Tibial nerve (tissue), 3 donors: Measurements from ENCODE around the gene POLR2B.

Source experiments
- CTCF ChIP-seq, 5 experiments: fragments of 200-600 bp in 3 of 5; fragments of 450-650 bp in 2 of 5; sonication (generic) in 3 of 5; IDR thresholded peaks; one replicate each; pipeline ENCODE4 v1.5.1; 2016 to 2019; ENCODE audit warnings: antibody characterized with exemption in 5 of 5, mild to moderate bottlenecking in 3 of 5, moderate library complexity in 2 of 5
- POLR2A ChIP-seq, 2 donors: fragments of 450-650 bp; IDR thresholded peaks; one replicate each; pipeline ENCODE4 v1.6.1; 2017; ENCODE audit warnings: antibody characterized with exemption in 2 of 2, mild to moderate bottlenecking in 2 of 2, moderate library complexity in 2 of 2

GRCh38 chr4:57075367-57075766, 96.7 kb downstream of the POLR2B start:
- no peak for TF ChIP-seq CTCF (IDR thresholded peaks at IDR 0.05)
- no peak for TF ChIP-seq POLR2A (IDR thresholded peaks at IDR 0.05)
